K562 (cell line): Measurements from ENCODE around the gene TGFA. TPM values are rescaled to one million over a fixed set of nuclear protein-coding genes. Genes with fewer than 3 reads are reported as not detected.

Experiments
- ATAC-seq: fragments of 200-7000 bp; cut with Tn5 transposase; 3 replicates; pipeline ENCODE4 v1.9.1; 2020; ENCODE audit warnings: moderate library complexity
- BruUV-seq: library from RNA; stranded (reverse); fragments of 400-500 nt; replicated peaks from 2 replicates; lab custom pipeline; 2021; lab: Mats Ljungman, UMichigan
- CTCF ChIA-PET: fragments of 300-600 bp; formaldehyde crosslinking; extraction: SDS; loops from one replicate; lab custom pipeline; 2021; ENCODE audit warnings: low intra/inter-chr PET ratio; lab: Yijun Ruan, JAX
- POLR2A ChIA-PET: fragments of 300-600, 350-650 bp; sonication (Branson Sonifier 250); formaldehyde crosslinking; extraction: SDS; loops from one replicate; lab custom pipeline; 2021; ENCODE audit warnings: antibody characterized with exemption, inconsistent platforms; lab: Yijun Ruan, JAX
- DNase-seq, 4 experiments: peaks; one replicate each; pipeline versions ENCODE4 v3.0.0 to v3.0.0-alpha.2; 2011 to 2018; ENCODE audit warnings: low spot score in 3 of 4, mixed read lengths in 3 of 4; ENCODE audit errors: extremely low read depth in 1 of 4
- FAIRE-seq: peaks from 2 replicates; lab custom pipeline; 2011; peaks lifted over from hg19 to GRCh38; lab: Jason Lieb, UNC
- H2AFZ ChIP-seq: 2 replicates; pipeline ENCODE4 v1.6.0; 2011; ENCODE audit warnings: low read depth, low read length, control low read depth, inconsistent platforms
- H3K27ac ChIP-seq: fragments of 200-600 bp; 3 replicates; pipeline ENCODE4 v1.8.0; 2011; ENCODE audit warnings: low read depth, mild to moderate bottlenecking, control low read depth, inconsistent platforms, low read length, moderate library complexity, mixed read lengths; ENCODE audit errors: extremely low read depth
- H3K27me3 ChIP-seq, 2 experiments: fragments of 300-600 bp in 1 of 2; 2 replicates in 1 of 2; 3 replicates in 1 of 2; pipeline versions ENCODE4 v1.6.0 to v1.8.0; 2011; ENCODE audit warnings: inconsistent platforms in 2 of 2, low read length in 2 of 2, mild to moderate bottlenecking in 1 of 2, mixed read lengths in 1 of 2, moderate library complexity in 1 of 2; ENCODE audit not compliant: control insufficient read depth in 2 of 2, insufficient read depth in 2 of 2
- H3K36me3 ChIP-seq: fragments of 300-600 bp; 3 replicates; pipeline ENCODE4 v1.8.0; 2011; ENCODE audit warnings: mild to moderate bottlenecking, low read length, inconsistent platforms; ENCODE audit not compliant: control insufficient read depth, insufficient read depth
- H3K4me1 ChIP-seq, 2 experiments: fragments of 200-600 bp in 1 of 2; replicated peaks in 1 of 2; 2 replicates in 1 of 2; 3 replicates in 1 of 2; pipeline versions ENCODE4 v1.5.1 to v1.8.0; 2011; ENCODE audit warnings: inconsistent platforms in 2 of 2, low read length in 2 of 2, mild to moderate bottlenecking in 1 of 2, mixed read lengths in 1 of 2, moderate library complexity in 1 of 2; ENCODE audit not compliant: control insufficient read depth in 2 of 2, insufficient read depth in 2 of 2
- H3K4me2 ChIP-seq: 2 replicates; pipeline ENCODE4 v1.6.1; 2011; ENCODE audit warnings: low read length, control low read depth, inconsistent platforms, mixed read lengths; ENCODE audit not compliant: insufficient read depth
- H3K4me3 ChIP-seq: fragments of 200-600 bp; sonication (generic), shearing (Covaris generic); 2 replicates; pipeline ENCODE4 v1.5.1; 2016; ENCODE audit warnings: control low read depth, inconsistent platforms
- H3K79me2 ChIP-seq: fragments of 200-600 bp; 3 replicates; pipeline ENCODE4 v1.8.0; 2011; ENCODE audit warnings: low read length, inconsistent platforms; ENCODE audit not compliant: control insufficient read depth, insufficient read depth
- H3K9ac ChIP-seq, 2 experiments: 2 replicates each; pipeline versions ENCODE4 v1.6.0 to v1.6.1; 2011; ENCODE audit warnings: low read depth in 2 of 2, low read length in 2 of 2, control low read depth in 1 of 2, inconsistent platforms in 1 of 2, mild to moderate bottlenecking in 1 of 2, mixed read lengths in 1 of 2; ENCODE audit not compliant: insufficient read depth in 1 of 2
- H3K9me1 ChIP-seq: one replicate; pipeline ENCODE4 v1.6.0; 2011; ENCODE audit warnings: inconsistent platforms, mild to moderate bottlenecking, low read length, moderate library complexity; ENCODE audit not compliant: control insufficient read depth, insufficient read depth
- H3K9me3 ChIP-seq: replicated peaks from 2 replicates; pipeline ENCODE4 v1.5.1; 2011; ENCODE audit warnings: low read depth, low read length, inconsistent platforms; ENCODE audit not compliant: control insufficient read depth, insufficient read depth
- H4K20me1 ChIP-seq: replicated peaks from 2 replicates; pipeline ENCODE4 v1.6.1; 2011; ENCODE audit warnings: low read length, inconsistent platforms, mixed read lengths; ENCODE audit not compliant: control insufficient read depth, insufficient read depth
- ARID3B ChIP-seq: fragments of 250-450 bp; sonication (Bioruptor Pico); IDR thresholded peaks from 2 replicates; pipeline ENCODE4 v1.4.0; 2020; ENCODE audit warnings: borderline replicate concordance
- C11orf30 ChIP-seq: fragments of 450-650 bp; IDR thresholded peaks from 2 replicates; pipeline ENCODE4 v1.6.1; 2016; ENCODE audit warnings: low read depth, mild to moderate bottlenecking
- ETV6 ChIP-seq, 3 experiments: fragments of 150-350 bp in 1 of 3; sonication (generic) in 1 of 3; formaldehyde crosslinking in 1 of 3; IDR thresholded peaks; 2 replicates each; pipeline versions ENCODE4 v1.6.1 to v1.8.0; 2014 to 2022; ENCODE audit warnings: borderline replicate concordance in 2 of 3, low read depth in 2 of 3, antibody characterized with exemption in 1 of 3, low read length in 1 of 3, mild to moderate bottlenecking in 1 of 3, missing genetic modification reagents in 1 of 3
- MEIS2 ChIP-seq: fragments of 450-650 bp; IDR thresholded peaks from 2 replicates; pipeline ENCODE4 v1.6.1; 2014; ENCODE audit warnings: mild to moderate bottlenecking; ENCODE audit not compliant: partially characterized antibody
- SIN3A ChIP-seq, 2 experiments: fragments of 150-350 bp in 1 of 2; IDR thresholded peaks; 2 replicates each; pipeline ENCODE4 v1.6.1; 2011 to 2016; ENCODE audit warnings: borderline replicate concordance in 2 of 2, low read depth in 2 of 2, low read length in 2 of 2, mild to moderate bottlenecking in 2 of 2, moderate library complexity in 2 of 2; ENCODE audit not compliant: control insufficient read depth in 1 of 2
- SMAD1 ChIP-seq: fragments of 150-350 bp; IDR thresholded peaks from 2 replicates; pipeline ENCODE4 v1.6.1; 2014; ENCODE audit warnings: low read length, low read depth; ENCODE audit not compliant: partially characterized antibody
- TEAD4 ChIP-seq, 2 experiments: sonication (generic) in 1 of 2; formaldehyde crosslinking in 1 of 2; IDR thresholded peaks; 2 replicates each; pipeline versions ENCODE4 v1.6.1 to v1.8.0; 2012 to 2022; ENCODE audit warnings: borderline replicate concordance in 1 of 2, inconsistent platforms in 1 of 2, low read length in 1 of 2, mild to moderate bottlenecking in 1 of 2, missing genetic modification reagents in 1 of 2
- XRCC4 ChIP-seq: IDR thresholded peaks from one replicate; pipeline ENCODE4 v1.6.1; 2011; ENCODE audit not compliant: insufficient read depth, insufficient read length; ENCODE audit errors: extremely low read depth
- ZBED1 ChIP-seq: IDR thresholded peaks from 2 replicates; pipeline ENCODE4 v1.6.1; 2014
- ZNF253 ChIP-seq: fragments of 250-450 bp; sonication (Bioruptor Pico); conservative IDR thresholded peaks from 2 replicates; pipeline ENCODE4 v1.6.1; 2021; ENCODE audit warnings: mild to moderate bottlenecking
- ZNF316 ChIP-seq: fragments of 450-650 bp; IDR thresholded peaks from 2 replicates; pipeline ENCODE4 v1.6.1; 2016
- ZNF445 ChIP-seq: fragments of 250-450 bp; sonication (Bioruptor Pico); IDR thresholded peaks from 2 replicates; pipeline ENCODE4 v1.4.0; 2020; ENCODE audit warnings: low read depth, mild to moderate bottlenecking, moderate library complexity
- WGBS: fragments of 100-300 bp; shearing (Covaris generic); methylation state at CpG from one replicate; pipeline ENCODE4 v1.1.6; 2016; ENCODE audit warnings: low coverage, mixed read lengths; ENCODE audit not compliant: insufficient coverage; ENCODE audit errors: missing lambda C conversion rate; 5-methylcytosine and 5-hydroxymethylcytosine counted together
- in situ Hi-C: fragments of 300-500 bp; cut with MboI; formaldehyde crosslinking; loops from 4 replicates; pipeline ENCODE4 v1.15.0; 2018; ENCODE audit warnings: inconsistent platforms, mixed read lengths
- intact Hi-C: fragments of 100-400 bp; cut with micrococcal nuclease; formaldehyde crosslinking; loops from 2 replicates; pipeline ENCODE4 v1.14.2; 2022
- polyA plus RNA-seq, 8 experiments: library from polyadenylated mRNA; depleted of rRNA in 4 of 8; stranded (reverse) in 5 of 8; unstranded in 3 of 8; fragments of >200 nt; fragmentation: Nextera tagmentation in 2 of 8; fragmentation: Illumina TruSeq in 1 of 8; extraction: Ambion mirVana in 2 of 8; extraction: Trizol in 1 of 8; gene quantifications; 2 replicates each; pipeline versions ENCODE4 v1.2.1 to v1.2.3, GENCODE V29; 2011 to 2014; ENCODE audit warnings: inconsistent platforms in 1 of 8, missing spikeins in 1 of 8
- total RNA-seq, 7 experiments: library from RNA; depleted of rRNA in 6 of 7; stranded (reverse); fragments of >200 nt in 6 of 7; fragmentation: Illumina TruSeq in 2 of 7; extraction: Trizol in 2 of 7; gene quantifications; 2 replicates each; pipeline versions ENCODE4 v1.2.1 to v1.2.3, GENCODE V29; 2011 to 2021; ENCODE audit warnings: low replicate concordance in 1 of 7

Gene TGFA
- total and polyA plus RNA-seq, 9 of the 15 experiments (the other 6 are each of a cell fraction or from before 2014, with no cell fraction given) = not detected

- Histone ChIP-seq H3K9me1 (no peaks in the 10 kb centered on the region), H3K4me1 (peaks cover 0 to 15% of the 10 kb centered on the region in 2 experiments; a peak in 2 of 5 replicates), H3K27me3 (peaks cover 29 to 47% of the 10 kb centered on the region in 2 experiments), H2AFZ (no peak overlapping the region), H3K4me2 (no peak overlapping the region), H3K4me3 (no peak overlapping the region), H3K27ac (no peak overlapping the region), H4K20me1 (no peaks in the 10 kb centered on the region), H3K9ac (no peak overlapping the region), H3K9me3 (no peaks in the 10 kb centered on the region), H3K79me2 (no peaks in the 10 kb centered on the region), H3K36me3 (no peaks in the 10 kb centered on the region)
- intact Hi-C loops = loop anchor here (10.0 kb wide), 1 partner anchor 88 kb away; no protein-coding TSS in a partner anchor
- TF ChIP-seq ARID3B (CRISPR knock-in tag) (no peak), ZNF445 (CRISPR knock-in tag) (no peak), TEAD4 (IDR thresholded peaks at IDR 0.05; ENCODE audit: low read length) (no peak), TEAD4 (CRISPR knock-in tag; IDR thresholded peaks at IDR 0.05; ENCODE audit: borderline replicate concordance) (no peak), SMAD1 (no peak), MEIS2 (no peak), ETV6 (IDR thresholded peaks at IDR 0.05; ENCODE audit: borderline replicate concordance in 1 of 2, low read depth in 2 of 2, low read length in 1 of 2) (no peak), ETV6 (CRISPR knock-in tag; IDR thresholded peaks at IDR 0.05; ENCODE audit: borderline replicate concordance) (no peak), C11orf30 (peak; percentile 41; the same call in 1 of the 2 replicates), XRCC4 (no peak), ZBED1 (no peak), ZNF253 (CRISPR knock-in tag) (no peak), SIN3A (IDR thresholded peaks at IDR 0.05; ENCODE audit: borderline replicate concordance in 2 of 2, control insufficient read depth in 1 of 2, low read depth in 2 of 2, low read length in 2 of 2) (no peak), ZNF316 (peak; percentile 61; the same call in 1 of the 2 replicates)
- DNase-seq (no peak), ATAC-seq (no peak), FAIRE-seq (no peak)
- CTCF ChIA-PET = no interaction called here
- WGBS = 0% methylated on average over 2 of the region's 2 CpGs
- no TSS peak for BruUV-seq
- in situ Hi-C loops = no loop called here
- POLR2A ChIA-PET = no interaction called here
Measured at GRCh38 chr2:70556608-70557007, 3.0 kb upstream of the TGFA start.
